HuH-7.5 (cell line): ENCODE data around the gene MAN2A1.

Source experiments
- DNase-seq: peaks from one replicate; pipeline ENCODE4 v3.0.0; 2011; ENCODE audit warnings: low spot score

Gene MAN2A1

DNA sequence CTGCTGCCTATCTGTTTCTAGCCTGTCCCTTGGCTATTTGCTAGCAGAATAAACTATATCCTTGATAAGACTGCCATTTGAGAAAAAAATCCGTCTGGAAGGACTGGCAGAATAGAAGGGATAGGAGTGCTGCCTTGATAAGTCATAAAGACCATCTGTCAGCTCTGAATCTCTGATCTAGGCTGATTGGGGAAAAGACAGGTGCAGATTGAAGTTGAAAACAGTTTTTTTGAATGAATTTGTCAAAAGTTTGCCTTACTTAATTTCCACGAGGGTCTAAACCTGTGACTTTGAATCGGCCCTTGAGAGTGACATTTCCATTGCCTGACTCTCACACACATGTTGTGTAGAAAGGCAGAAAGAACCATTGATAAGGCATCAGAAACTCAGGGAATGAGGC, 218.6 kb downstream of the MAN2A1 start:
- DNase-seq = no peak

DNA sequence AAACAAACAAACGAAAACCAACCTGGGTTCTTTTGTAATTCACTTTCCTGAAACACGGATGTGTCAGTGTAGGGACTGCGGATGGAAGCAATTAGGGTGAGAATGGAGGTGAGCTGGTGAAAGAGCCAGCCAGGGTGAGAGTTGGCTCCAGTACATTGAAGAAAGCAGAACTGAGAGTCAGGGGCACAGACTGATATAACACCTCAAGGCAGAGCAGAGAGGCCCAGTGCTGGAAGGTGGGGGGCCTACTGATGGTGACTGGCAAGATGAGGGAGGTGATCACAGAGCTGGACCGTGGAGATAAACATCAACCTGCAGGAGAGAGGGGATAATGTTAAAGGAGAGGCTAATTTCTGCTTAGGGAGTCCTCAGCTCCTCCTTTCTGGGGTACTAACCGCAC, 221.1 kb downstream of the MAN2A1 start:
- DNase-seq = no peak

DNA sequence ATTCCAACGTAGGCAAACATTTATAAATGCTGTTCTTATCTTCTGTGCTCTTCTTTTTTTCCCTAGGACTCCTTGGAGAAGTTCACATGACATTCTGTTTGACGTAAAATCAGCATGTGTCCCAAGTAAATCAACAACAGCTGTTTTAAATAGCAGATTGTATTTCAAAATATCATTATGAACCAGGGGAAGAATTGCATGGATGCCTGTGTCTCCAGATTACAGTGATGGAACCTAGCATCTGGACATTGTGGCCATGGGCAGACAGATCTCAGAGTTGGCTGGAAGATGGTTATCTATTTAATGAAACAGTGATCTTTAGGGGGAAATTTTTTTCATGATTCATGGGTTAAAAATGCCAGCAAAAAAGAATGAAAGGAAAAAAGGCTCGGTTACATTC, 222.0 kb downstream of the MAN2A1 start:
- no peak for DNase-seq

DNA sequence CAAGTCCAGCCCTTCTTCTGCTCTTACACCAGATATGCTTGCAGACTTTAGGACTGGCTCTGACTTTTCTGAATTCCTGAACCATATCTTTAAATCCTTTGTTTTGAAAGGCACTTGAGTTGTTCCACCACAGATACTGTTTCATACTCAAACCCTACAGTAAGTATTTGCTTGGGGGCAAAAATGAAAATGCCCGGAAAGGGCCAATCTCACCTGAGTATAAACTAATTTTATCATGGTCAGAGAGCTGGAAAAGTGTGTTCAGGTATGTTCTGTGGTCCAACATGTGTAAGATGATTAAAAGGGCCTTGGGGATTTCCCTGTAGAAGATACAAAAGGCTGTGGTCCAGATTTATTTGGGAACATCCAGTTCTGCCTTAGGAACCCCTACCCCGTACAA, 225.2 kb downstream of the MAN2A1 start:
- no peak for DNase-seq

DNA sequence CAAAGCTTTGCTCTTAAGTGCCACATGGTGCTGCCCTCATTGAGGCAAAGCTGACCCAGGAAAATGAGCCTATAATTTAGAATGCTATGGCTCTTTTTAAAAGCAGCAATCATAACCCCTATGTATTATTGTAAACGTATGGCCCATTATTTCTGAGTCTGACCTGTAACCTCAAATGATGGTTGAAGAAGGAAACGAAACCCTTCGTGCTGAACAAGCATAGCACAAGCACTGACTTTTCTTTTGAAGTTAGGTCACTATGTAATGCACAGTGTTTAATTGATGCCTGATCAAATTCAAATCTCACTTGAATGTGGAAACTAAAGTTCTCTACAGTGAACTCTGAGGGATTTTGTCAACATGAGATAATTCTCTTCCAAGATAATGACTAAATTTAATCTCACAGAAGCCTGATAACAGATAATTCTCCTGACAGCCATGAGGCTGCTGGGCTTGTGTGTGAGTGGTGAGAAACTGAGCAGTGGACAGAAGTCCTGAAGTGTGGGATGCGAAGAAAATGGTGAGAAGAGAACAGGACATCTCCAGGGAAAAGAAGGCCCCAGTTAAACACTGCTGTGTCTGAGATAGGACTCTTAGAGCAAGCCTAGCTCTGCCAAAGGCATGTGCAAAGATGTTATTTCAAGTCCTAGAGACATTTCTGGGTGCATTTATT, 226.9 kb downstream of the MAN2A1 start:
- DNase-seq = no peak
